ENCODE data around the gene PDE8A. TPM values are rescaled to one million over a fixed set of nuclear protein-coding genes. Genes with fewer than 3 reads are reported as not detected.
A peak's percentile ranks its signal among the peaks of the same experiment; 100 is the strongest.

Gene PDE8A
- total RNA-seq, 6 experiments from 2014 or later = 32.7 to 40.5 (median 37.4) TPM

DNA sequence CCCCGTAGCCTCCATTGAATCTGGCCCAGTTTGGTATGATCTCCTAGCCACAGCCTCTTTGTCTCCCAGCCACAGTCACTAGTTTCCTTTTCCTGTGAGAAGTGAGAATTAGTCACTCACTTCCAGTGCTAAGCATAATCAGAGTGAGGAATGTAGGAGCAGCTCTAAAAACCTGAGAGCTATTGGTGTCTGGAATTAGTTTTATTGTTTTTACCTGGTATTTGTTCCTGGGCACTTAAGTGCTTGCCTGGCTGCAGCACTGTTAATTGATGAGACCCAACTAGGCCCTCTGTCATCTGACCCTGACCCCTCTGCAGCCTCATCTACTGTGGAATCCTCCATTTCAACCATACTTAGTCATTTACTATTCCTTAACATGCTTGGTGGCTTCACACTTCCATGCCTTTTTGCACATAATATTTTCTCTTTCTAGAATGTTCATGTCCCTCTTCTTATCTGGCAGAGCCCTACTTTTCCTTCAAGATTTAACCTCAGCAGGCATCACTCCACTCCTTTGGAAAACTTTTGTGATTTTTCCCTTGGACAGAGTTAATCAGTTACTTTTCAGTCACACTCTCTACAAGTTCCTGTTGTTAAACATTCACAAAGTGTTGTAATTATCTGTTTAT, 48.8 kb downstream of the PDE8A start:
- Histone ChIP-seq H3K9me3 (no peaks in the 10 kb centered on the region), H3K4me3 (no peak overlapping the region), H3K36me3 (no peaks in the 10 kb centered on the region), H3K27ac (peak overlapping the region; percentile 76 to 94 (median 92)), H3K4me1 (peaks cover 0 to 80% (median 36%) of the 10 kb centered on the region in 4 donors), H3K27me3 (no peaks in the 10 kb centered on the region)
- intact Hi-C loops (cut with DNase I) = no loop called here
- DNase-seq = no peak
- 33% methylated on average over 1 of the region's 1 CpG for WGBS (ENCODE audit: insufficient coverage, low coverage, low lambda C conversion rate, missing lambda C conversion rate)
- peak; percentile 57 to 68 (median 66) for ATAC-seq
- TF ChIP-seq CTCF (IDR thresholded peaks at IDR 0.05) (no peak), POLR2A (IDR thresholded peaks at IDR 0.05) (no peak)

- H3K4me1 ChIP-seq = peaks cover 0 to 73% (median 33%) of the 10 kb centered on the region in 4 donors
- H3K27me3 ChIP-seq = no peaks in the 10 kb centered on the region
- H3K4me3 ChIP-seq = no peak overlapping the region
- TF ChIP-seq POLR2A (IDR thresholded peaks at IDR 0.05) (no peak), CTCF (IDR thresholded peaks at IDR 0.05) (no peak)
- WGBS (ENCODE audit: insufficient coverage, low coverage, low lambda C conversion rate, missing lambda C conversion rate) = 30% methylated on average over 6 of the region's 6 CpGs
- no peaks in the 10 kb centered on the region for H3K36me3 ChIP-seq
- H3K27ac ChIP-seq = peak overlapping the region; percentile 76 to 94 (median 92)
- intact Hi-C loops (cut with DNase I) = no loop called here
- DNase-seq (peak in 1 of 3 donors; percentile 68), ATAC-seq (peak; percentile 58 to 82 (median 74))
- no peaks in the 10 kb centered on the region for H3K9me3 ChIP-seq
Measured at GRCh38 chr15:85031086-85031943, 49.7 kb downstream of the PDE8A start.

DNA sequence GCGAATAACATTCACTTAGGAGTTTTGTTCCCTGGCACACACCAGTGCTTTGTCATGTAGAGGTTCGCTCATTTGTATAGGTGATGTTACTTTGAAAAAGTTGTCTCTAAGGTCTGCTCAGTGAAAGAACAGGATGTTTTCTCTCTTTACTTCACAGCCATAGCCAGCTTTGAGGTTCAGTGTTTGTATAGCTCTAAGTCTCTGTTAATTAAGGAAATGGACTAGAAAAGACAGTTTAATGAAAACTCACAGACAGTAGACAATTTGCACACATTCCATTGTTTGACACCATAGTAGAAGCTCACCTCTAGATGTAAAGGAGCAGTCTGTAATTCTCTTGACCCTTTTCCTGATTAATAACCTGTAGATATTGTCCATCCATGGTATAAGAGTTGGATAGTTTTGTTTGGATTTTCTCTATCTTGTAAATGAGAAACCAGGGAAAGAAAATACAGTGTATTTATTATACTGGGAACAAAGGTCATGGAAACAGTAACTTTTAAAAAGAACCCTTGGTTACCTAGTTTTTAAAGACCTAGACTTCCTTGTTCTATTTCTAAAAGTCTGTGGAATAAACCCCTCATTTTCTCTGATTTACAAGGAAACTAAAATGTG, 50.4 kb downstream of the PDE8A start:
- intact Hi-C loops (cut with DNase I) = no loop called here
- Histone ChIP-seq H3K27ac (peak overlapping the region; percentile 76 to 94 (median 92)), H3K36me3 (no peaks in the 10 kb centered on the region), H3K27me3 (no peaks in the 10 kb centered on the region), H3K9me3 (no peaks in the 10 kb centered on the region), H3K4me3 (peak overlapping the region in 1 of 3 donors; percentile 2), H3K4me1 (peaks cover 0 to 66% (median 28%) of the 10 kb centered on the region in 4 donors)
- TF ChIP-seq POLR2A (IDR thresholded peaks at IDR 0.05) (no peak), CTCF (IDR thresholded peaks at IDR 0.05) (no peak)
- DNase-seq (no peak), ATAC-seq (peak; percentile 7 to 35 (median 22))
- WGBS (ENCODE audit: insufficient coverage, low coverage, low lambda C conversion rate, missing lambda C conversion rate) = 43% methylated on average over 2 of the region's 2 CpGs

DNA sequence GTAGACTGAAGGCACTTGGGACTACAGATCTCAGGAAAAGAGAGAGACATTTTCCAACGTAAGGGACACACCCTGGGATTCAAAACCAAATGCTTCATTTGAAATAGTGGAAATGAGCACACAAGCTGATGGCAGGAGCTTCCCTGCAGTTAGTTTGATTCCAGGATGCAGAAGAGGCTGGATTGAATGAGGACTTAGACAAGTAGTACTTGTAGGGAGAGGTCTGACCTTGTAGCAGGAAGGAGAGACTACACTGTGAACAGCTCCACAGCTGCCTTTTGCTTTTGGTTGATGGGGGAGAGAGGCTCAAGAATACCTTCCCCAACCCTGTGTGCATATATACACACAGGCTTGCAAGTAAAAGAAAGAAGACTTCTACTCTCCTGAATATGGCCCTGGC, 51.5 kb downstream of the PDE8A start:
- H3K36me3 ChIP-seq = no peaks in the 10 kb centered on the region
- WGBS (ENCODE audit: insufficient coverage, low coverage, low lambda C conversion rate, missing lambda C conversion rate) = 10% methylated on average over 1 of the region's 1 CpG
- no peak overlapping the region for H3K4me3 ChIP-seq
- ATAC-seq (no peak), DNase-seq (no peak)
- H3K4me1 ChIP-seq = peaks cover 0 to 55% (median 28%) of the 10 kb centered on the region in 4 donors
- H3K9me3 ChIP-seq = no peaks in the 10 kb centered on the region
- TF ChIP-seq POLR2A (IDR thresholded peaks at IDR 0.05) = no peak
- no peak for TF ChIP-seq CTCF (IDR thresholded peaks at IDR 0.05)
- intact Hi-C loops (cut with DNase I) = no loop called here
- H3K27me3 ChIP-seq = no peaks in the 10 kb centered on the region
- H3K27ac ChIP-seq = peak overlapping the region; percentile 76 to 94 (median 92)

Measured in right lobe of liver (tissue), 6 donors.